GM19025 (cell line): Measurements from ENCODE around the gene ACIN1.
"Not testable (repeated sequence)": the region's sequence is repeated elsewhere in the genome, so short reads cannot be mapped to it uniquely, and the experiment has no call there.

Experiments used
- ATAC-seq: cut with Tn5 transposase; IDR thresholded peaks from one replicate; pipeline ENCODE4 v1.9.1; 2021; ENCODE audit warnings: mild to moderate bottlenecking, low read depth, moderate library complexity; ENCODE audit not compliant: unreplicated experiment

Gene ACIN1

DNA sequence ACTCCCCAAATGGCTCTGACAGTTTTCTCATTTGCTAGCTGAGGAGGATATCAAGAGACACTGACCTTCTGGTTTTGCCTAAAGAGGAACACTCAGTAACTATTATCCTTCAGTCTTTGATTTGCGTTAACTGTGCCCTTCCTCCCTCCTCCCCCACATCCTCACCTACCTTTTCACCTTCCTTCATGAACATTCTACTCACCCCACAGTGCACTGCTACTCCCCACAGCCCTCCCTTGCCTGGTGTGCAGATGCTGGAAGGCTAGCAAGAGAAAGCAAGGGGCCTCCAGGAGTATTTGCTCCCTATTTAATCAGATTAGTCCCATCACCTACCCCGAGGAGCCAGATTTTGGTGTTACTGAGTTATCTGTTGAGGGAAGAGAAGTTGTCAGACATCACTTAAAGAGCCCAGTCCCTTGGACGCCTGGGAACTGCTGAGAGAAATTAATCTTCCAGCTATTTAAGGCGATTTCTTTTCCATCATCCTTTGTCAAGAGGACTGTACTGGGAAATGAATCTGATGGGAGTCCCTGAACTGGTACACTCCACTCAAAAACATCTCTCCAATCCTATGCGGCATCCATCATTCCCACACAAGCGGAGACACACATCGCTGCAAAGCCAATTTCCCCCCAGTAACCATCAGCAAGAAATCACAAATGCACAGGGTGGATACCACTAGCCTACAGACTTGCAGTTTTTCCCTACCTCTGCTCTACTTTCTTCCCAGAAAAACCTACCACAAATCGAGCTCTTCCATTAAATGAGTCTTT lies 71.7 kb downstream of the ACIN1 start:
- ATAC-seq = no peak

DNA sequence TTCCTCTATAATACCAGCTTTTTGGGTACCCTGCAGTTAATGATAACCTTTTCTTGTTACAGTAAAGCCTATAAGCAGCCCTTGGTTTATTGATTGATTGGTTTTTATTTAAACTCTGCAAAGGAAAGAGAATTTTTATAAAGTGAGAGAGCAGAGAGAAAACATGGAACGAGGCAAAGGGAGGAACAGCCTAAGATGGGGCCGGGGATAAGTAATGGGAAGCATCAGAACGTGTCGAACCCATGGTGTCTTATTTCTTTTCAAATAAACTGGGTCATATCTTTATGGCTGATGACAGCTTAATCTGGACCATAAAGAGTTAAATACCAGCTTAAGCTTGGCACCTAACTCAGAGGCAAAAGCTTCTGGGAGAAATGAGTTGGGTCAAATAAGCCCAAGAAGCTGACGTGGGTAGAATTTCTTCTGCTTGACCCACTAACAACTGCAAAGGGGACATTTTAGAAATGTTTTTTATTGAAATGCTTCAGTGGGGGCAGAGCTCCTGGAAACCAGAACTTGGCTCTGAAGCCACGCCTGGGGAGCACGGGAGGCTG lies 73.0 kb downstream of the ACIN1 start:
- ATAC-seq = no peak

DNA sequence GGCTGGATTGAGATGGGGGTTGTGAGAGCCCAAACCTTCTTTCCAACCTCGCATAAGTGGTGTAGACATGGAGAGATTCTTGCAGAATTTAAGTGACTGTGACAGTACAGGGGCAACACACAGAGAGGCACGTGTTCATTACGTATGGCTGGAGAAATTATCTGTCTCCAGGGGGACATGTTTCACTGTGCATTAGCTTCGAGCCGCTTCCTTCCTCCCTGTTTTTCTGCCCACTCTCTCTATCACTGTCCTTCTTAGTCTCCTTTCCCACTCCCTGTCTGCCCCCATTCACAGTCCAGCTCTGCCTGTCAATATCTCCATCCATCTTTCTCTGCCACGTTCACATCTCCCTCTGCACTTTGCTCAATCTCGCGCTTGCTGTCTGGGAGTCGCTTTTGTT lies 73.5 kb downstream of the ACIN1 start:
- no peak for ATAC-seq

DNA sequence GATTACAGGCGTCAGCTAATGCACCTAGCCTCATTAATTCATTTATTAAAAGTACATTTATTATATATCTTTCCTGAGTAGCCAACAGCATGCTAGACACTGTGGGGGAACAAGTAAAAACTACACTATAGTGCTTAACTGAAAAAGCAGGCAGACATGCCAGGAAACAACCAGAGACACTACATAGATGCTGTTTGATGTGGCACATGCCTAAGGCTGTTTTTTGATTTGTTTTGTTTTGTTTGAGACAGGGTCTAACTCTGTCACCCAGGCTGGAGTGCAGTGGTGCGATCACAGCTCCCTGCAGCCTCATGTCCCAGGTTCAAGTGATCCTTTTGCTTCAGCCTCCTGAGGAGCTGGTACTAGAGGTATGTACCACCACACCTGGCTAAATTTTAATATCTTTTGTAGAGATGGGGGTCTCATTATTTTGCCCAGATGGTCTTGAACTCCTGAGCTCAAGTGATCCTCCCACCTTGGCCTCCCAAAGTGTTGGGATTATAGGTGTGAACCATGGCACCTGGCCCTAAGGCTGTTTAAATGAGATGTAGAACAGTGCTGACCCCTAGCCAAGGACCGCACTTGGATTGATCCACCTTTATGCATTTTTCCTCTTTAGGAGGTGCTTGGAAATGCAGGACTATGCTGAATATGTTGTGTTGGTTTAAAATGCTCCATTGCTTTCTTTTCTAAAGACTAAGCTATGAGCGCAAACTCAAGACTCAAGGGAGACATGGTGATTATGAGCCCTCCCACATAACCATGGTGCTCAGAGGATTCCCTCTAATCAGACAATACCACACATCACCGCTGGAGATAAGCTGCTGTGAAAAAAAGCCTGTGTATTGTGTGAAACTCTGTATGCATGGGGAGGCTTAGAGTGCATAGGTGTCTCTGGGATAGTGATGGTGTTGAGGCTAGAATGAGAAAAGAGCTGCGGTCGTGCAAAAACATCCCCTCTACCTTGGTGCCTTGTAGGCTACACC lies 74.5 kb downstream of the ACIN1 start:
- ATAC-seq = no peak

- ATAC-seq = no peak
Observed at GRCh38 chr14:23018107-23018506, 76.8 kb downstream of the ACIN1 start.

DNA sequence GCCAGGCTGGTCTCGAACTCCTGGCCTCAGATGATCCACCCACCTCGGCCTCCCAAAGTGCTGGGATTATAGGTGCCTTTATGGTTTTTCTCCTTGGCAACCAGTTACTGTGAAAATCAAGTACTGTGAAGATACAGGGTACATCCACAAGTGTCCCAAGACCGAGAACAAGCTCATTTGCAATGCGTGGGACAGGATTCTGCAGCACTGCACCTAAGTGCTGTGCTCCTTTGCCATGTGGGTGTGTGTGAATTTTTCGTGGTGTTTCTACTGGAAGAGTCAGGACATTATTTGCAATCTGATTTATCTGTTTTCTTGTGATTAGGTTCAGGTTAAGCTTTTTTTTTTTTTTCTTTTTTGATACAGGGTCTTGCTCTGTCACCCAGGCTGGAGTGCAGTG lies 77.8 kb downstream of the ACIN1 start:
- ATAC-seq = no peak

GRCh38 chr14:23015618-23016017 lies 79.3 kb downstream of the ACIN1 start:
- ATAC-seq = no peak

DNA sequence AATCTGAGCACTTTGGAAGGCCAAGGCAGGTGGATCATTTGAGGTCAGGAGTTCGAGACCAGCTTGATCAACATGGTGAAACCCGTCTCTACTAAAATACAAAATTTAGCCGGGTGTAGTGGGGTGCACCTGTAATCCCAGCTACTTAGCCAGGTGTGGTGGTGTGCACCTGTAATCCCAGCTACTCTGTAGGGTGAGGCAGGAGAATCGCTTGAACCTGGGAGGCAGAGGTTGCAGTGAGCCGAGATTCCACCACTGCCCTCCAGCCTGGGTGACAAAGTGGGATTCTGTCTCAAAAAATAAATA lies 81.2 kb downstream of the ACIN1 start:
- ATAC-seq = not testable (repeated sequence)

- no peak for ATAC-seq
Observed at GRCh38 chr14:23013054-23013748, 81.7 kb downstream of the ACIN1 start.

GRCh38 chr14:23009939-23010726 lies 84.8 kb downstream of the ACIN1 start, which contains the start of gene C14orf93:
Gene C14orf93 (minus strand): TSS chr14:23010143. CDS start chr14:22999023, 11,120 bp downstream.
- ATAC-seq = peak; percentile 33

GRCh38 chr14:23009483-23009938 lies 85.4 kb downstream of the ACIN1 start:
- ATAC-seq = no peak

DNA sequence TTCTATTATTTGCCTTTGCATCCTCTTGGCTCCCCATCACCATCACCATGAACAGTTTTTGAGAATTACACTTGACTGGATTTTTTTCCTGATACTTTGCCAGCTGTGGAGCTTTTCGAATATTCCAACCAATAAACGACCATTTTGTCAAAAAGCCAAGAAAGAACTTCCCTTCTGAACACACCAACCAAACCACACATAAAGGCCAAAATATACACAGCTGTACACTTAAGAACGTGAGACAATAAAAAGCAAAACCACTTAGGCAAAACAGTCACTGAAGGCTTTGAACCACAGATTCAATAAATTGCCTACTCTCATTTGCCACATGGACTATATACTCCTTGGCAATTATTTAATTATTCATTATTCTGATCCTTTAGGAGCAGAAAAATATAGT lies 86.1 kb downstream of the ACIN1 start:
- no peak for ATAC-seq
